HEK293T (cell line): ENCODE data around the gene NUF2.
"Not testable (repeated sequence)": the region's sequence is repeated elsewhere in the genome, so short reads cannot be mapped to it uniquely, and the experiment has no call there.

Experiments used
- CTCF ChIA-PET: fragments of 350-600 bp; formaldehyde crosslinking; extraction: SDS; loops from one replicate; lab custom pipeline; 2021; ENCODE audit warnings: antibody characterized with exemption, inconsistent platforms; lab: Yijun Ruan, JAX
- POLR2A ChIA-PET: fragments of 350-600 bp; formaldehyde crosslinking; extraction: SDS; loops from one replicate; lab custom pipeline; 2020; ENCODE audit warnings: antibody characterized with exemption, inconsistent platforms; lab: Yijun Ruan, JAX
- DNase-seq: peaks from one replicate; pipeline ENCODE4 v3.0.0; 2012; ENCODE audit warnings: mixed read lengths; ENCODE audit errors: extremely low spot score
- ARNT ChIP-seq: fragments of 450-650 bp; IDR thresholded peaks from 2 replicates; pipeline ENCODE4 v1.6.1; 2017; ENCODE audit warnings: mild to moderate bottlenecking
- BHLHE40 ChIP-seq: fragments of 450-650 bp; IDR thresholded peaks from 2 replicates; pipeline ENCODE4 v1.6.1; 2016; ENCODE audit warnings: mild to moderate bottlenecking, moderate library complexity, borderline replicate concordance
- CTBP1 ChIP-seq: fragments of 450-650 bp; IDR thresholded peaks from 2 replicates; pipeline ENCODE4 v1.6.1; 2016; ENCODE audit warnings: borderline replicate concordance
- ELF4 ChIP-seq: fragments of 450-650 bp; IDR thresholded peaks from 2 replicates; pipeline ENCODE4 v1.6.1; 2017; ENCODE audit warnings: antibody characterized with exemption
- FOXA1 ChIP-seq: fragments of 450-650 bp; IDR thresholded peaks from 2 replicates; pipeline ENCODE4 v1.6.1; 2016; ENCODE audit warnings: mild to moderate bottlenecking
- FOXK2 ChIP-seq: fragments of 450-650 bp; IDR thresholded peaks from 2 replicates; pipeline ENCODE4 v1.6.1; 2016; ENCODE audit warnings: mild to moderate bottlenecking
- FOXM1 ChIP-seq: fragments of 450-650 bp; IDR thresholded peaks from 2 replicates; pipeline ENCODE4 v1.6.1; 2017; ENCODE audit warnings: mild to moderate bottlenecking, borderline replicate concordance
- HDGF ChIP-seq: fragments of 450-650 bp; IDR thresholded peaks from 2 replicates; pipeline ENCODE4 v1.6.1; 2017; ENCODE audit warnings: antibody characterized with exemption, borderline replicate concordance
- L3MBTL2 ChIP-seq: fragments of 450-650 bp; conservative IDR thresholded peaks from 2 replicates; pipeline ENCODE4 v1.6.1; 2016; ENCODE audit warnings: mild to moderate bottlenecking
- LEF1 ChIP-seq: fragments of 450-650 bp; IDR thresholded peaks from 2 replicates; pipeline ENCODE4 v1.6.1; 2017; ENCODE audit warnings: mild to moderate bottlenecking, borderline replicate concordance
- NFRKB ChIP-seq: fragments of 450-650 bp; IDR thresholded peaks from 2 replicates; pipeline ENCODE4 v1.6.1; 2016; ENCODE audit warnings: mild to moderate bottlenecking, moderate library complexity
- SP1 ChIP-seq: fragments of 450-650 bp; IDR thresholded peaks from 2 replicates; pipeline ENCODE4 v1.6.1; 2017
- SUZ12 ChIP-seq: fragments of 450-650 bp; IDR thresholded peaks from 2 replicates; pipeline ENCODE4 v1.6.1; 2016; ENCODE audit warnings: mild to moderate bottlenecking
- TARDBP ChIP-seq: fragments of 450-650 bp; IDR thresholded peaks from 2 replicates; pipeline ENCODE4 v1.6.1; 2016
- ZNF384 ChIP-seq: fragments of 450-650 bp; IDR thresholded peaks from 2 replicates; pipeline ENCODE4 v1.6.1; 2016
- TF ChIP-seq, protein P1 (sequence below): fragments of 450-650 bp; IDR thresholded peaks from 2 replicates; pipeline ENCODE4 v1.6.1; 2016

Gene NUF2

DNA sequence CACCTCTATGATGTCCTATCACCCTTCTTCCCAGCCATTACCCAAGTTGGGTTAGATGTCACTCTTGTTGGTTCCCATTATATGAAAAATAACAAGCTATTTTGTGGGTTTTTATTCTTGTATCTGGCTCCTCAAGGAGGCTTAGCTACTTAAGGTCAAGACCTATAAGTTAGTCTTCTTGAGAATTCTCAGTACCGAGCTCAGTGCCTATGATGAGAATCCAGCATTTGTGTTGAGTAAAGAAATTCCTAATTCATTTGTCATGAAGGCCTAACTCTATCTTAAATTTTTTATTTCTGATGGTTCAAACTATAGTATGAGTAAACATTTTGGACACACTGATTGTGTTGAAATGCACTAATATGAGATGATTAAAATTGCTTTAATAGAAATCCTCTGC lies 15.9 kb downstream of the NUF2 start:
- CTCF ChIA-PET: no interaction called here

DNA sequence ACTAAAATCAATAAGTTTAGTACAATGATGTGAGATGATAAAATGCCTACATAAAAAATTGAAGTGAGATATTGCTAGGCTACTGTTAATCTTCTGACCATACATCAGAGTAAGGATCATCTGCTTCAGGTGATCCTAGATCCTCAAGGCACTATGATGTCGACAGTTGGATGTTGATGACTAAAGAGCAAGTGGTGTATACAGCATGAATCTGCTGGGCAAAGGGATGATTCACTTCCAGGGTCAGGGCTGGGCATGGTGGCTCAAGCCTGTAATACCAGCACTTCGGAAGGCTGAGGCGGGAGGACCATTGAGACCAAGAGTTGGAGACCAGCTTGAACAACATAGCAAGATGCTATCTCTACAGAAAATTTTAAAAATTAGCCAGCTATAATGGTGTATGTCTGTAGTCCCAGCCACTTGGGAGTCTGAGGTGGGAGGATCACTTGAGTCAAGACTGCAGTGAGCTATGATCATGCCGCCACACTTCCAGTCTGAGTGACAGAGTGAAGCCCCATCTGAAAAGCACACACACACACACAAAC lies 24.6 kb downstream of the NUF2 start:
- POLR2A ChIA-PET: no interaction called here
- CTCF ChIA-PET: no interaction called here

More for the DNA sequence above, 15.9 kb downstream of the NUF2 start:
- TF ChIP-seq FOXM1 (no peak), BHLHE40 (no peak), CTBP1 (no peak), SP1 (no peak), HDGF (no peak), SUZ12 (no peak), FOXA1 (no peak)
- TF ChIP-seq, protein P1, sequence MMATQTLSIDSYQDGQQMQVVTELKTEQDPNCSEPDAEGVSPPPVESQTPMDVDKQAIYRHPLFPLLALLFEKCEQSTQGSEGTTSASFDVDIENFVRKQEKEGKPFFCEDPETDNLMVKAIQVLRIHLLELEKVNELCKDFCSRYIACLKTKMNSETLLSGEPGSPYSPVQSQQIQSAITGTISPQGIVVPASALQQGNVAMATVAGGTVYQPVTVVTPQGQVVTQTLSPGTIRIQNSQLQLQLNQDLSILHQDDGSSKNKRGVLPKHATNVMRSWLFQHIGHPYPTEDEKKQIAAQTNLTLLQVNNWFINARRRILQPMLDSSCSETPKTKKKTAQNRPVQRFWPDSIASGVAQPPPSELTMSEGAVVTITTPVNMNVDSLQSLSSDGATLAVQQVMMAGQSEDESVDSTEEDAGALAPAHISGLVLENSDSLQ: no peak
- no peak for DNase-seq
- POLR2A ChIA-PET: no interaction called here

DNA sequence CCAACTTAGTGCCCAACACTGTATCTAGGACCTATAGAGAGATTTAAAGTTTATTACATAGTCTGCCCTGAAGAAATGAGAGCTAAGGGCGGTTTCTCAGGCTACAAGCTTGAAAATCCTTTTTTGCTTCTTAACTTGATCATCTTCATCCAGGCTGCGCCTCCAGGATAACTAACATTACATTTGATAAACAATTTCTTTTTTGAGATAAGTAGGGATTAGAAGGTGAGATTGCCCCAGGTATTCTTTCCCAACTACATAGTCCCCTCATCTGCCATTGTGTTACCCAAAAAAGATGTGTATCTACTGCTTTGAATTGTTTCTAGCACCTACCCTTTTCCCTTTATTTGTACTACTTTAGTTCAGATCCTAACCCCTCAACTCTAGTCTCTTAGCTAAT lies 25.4 kb downstream of the NUF2 start:
- POLR2A ChIA-PET: no interaction called here
- CTCF ChIA-PET: no interaction called here
- no peak for TF ChIP-seq TARDBP
- TF ChIP-seq SP1: no peak
- TF ChIP-seq LEF1: no peak
- TF ChIP-seq HDGF: no peak
- TF ChIP-seq L3MBTL2: no peak
- TF ChIP-seq NFRKB: no peak
- no peak for TF ChIP-seq ARNT
- TF ChIP-seq CTBP1: no peak
- TF ChIP-seq, protein P1: no peak
- TF ChIP-seq ZNF384: no peak
- TF ChIP-seq ELF4: no peak
- TF ChIP-seq FOXK2: no peak
- no peak for TF ChIP-seq SUZ12
- TF ChIP-seq FOXA1: no peak
- no peak for TF ChIP-seq BHLHE40
- TF ChIP-seq FOXM1: no peak
- no peak for DNase-seq

More for the DNA sequence above, 24.6 kb downstream of the NUF2 start:
- no peak for TF ChIP-seq FOXM1
- no peak for TF ChIP-seq L3MBTL2
- no peak for TF ChIP-seq FOXA1
- TF ChIP-seq HDGF: no peak
- TF ChIP-seq TARDBP: no peak
- no peak for TF ChIP-seq SUZ12
- no peak for TF ChIP-seq LEF1
- DNase-seq: no peak

DNA sequence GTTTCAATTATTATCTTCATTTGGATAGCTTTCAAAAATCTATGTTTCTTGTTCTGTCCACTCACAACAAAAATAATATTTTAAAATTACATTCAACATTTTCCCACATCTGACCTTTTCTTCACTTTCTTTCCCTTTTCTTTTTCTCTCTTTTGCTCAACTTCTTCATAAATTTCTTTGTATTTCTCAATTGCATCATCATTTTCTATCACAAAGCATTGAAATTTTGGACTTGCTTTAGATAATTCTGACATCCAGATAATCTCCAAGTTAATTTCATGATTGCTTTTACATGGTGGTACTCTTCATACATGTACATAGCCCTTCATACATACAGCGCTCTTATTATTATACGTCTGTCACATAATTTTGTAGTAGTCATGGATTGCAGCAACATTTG lies 30.2 kb downstream of the NUF2 start:
- ChIA-PET CTCF (no interaction called here), POLR2A (no interaction called here)
- TF ChIP-seq ELF4 (no peak), L3MBTL2 (no peak), TARDBP (no peak), SP1 (no peak), FOXA1 (no peak), BHLHE40 (no peak), NFRKB (no peak), FOXM1 (no peak), SUZ12 (no peak), ZNF384 (no peak), LEF1 (no peak), CTBP1 (no peak), ARNT (no peak), HDGF (no peak), FOXK2 (no peak)
- TF ChIP-seq, protein P1: no peak
- no peak for DNase-seq

DNA sequence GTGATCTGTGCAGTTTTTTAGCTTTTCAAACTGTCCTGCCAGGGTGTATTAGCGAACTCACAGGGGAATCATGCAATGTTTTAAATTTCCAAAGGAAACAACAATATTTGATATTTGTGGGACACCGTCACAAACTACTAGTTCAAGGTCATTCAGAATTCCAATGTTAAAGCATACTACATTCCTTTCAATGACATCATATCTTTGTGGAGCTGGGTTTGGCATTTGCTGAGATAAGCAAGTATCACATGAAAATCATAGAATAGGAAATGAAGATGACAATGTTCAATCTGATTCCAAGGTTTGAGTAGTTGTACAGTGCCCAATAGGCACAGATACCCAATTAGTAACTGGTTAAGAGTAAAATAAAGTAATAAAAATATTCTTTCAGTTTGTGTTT lies 35.6 kb downstream of the NUF2 start:
- no peak for DNase-seq
- POLR2A ChIA-PET: interaction anchor here (0.6 kb wide), 1 partner anchor 11 kb away, joined by 3 read pairs; no protein-coding TSS in a partner anchor
- no peak for TF ChIP-seq CTBP1
- TF ChIP-seq SUZ12: no peak
- no peak for TF ChIP-seq ARNT
- TF ChIP-seq ZNF384: no peak
- no peak for TF ChIP-seq FOXK2
- TF ChIP-seq FOXM1: no peak
- TF ChIP-seq HDGF: no peak
- TF ChIP-seq L3MBTL2: no peak
- no peak for TF ChIP-seq FOXA1
- TF ChIP-seq, protein P1: no peak
- CTCF ChIA-PET: no interaction called here

DNA sequence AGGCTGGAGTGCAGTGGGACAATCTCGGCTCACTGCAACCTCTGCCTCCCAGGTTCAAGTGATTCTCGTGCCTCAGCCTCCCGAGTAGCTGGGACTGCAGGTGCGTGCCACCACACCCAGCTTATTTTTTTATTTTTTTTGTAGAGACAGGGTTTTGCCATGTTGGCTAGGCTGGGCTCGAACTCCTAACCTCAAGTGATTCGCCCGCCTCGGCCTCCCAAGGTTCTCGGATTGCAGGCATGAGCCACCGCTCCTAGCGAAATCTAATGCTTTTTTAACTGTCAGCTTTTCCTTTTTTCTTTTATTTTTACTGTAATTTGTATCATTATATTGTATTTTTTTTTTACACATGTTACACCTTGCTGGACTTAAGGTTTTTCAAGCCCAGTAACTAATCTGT lies 36.4 kb downstream of the NUF2 start:
- DNase-seq, POLR2A ChIA-PET: not testable (repeated sequence)
- CTCF ChIA-PET: interaction anchor here (0.7 kb wide), 1 partner anchor 1159 kb away, joined by 3 read pairs; no protein-coding TSS in a partner anchor
